ENCODE results near the gene TOMM40L.
A peak's percentile ranks its signal among the peaks of the same experiment; 100 is the strongest.

TOMM40L gene

GRCh38 chr1:161226759-161227158 lies 899 bp downstream of the TOMM40L start:
- H3K36me3 ChIP-seq (ENCODE audit: insufficient read depth, low read length) = peaks cover 21% of the 10 kb centered on the region
- H3K4me1 ChIP-seq (ENCODE audit: insufficient read depth, low read length) = peaks cover 23% of the 10 kb centered on the region
- H3K9ac ChIP-seq (ENCODE audit: low read length) = peak overlapping the region; percentile 75
- H3K27me3 ChIP-seq (ENCODE audit: control insufficient read depth in 1 of 2, insufficient read depth in 2 of 2, low read length in 2 of 2) = no peaks in the 10 kb centered on the region
- H3K4me3 ChIP-seq (ENCODE audit: low read depth in 1 of 2, low read length in 2 of 2) = peak overlapping the region; percentile 91 to 95
- H3K27ac ChIP-seq (ENCODE audit: low read depth, low read length) = peak overlapping the region; percentile 84
- H3K9me3 ChIP-seq (ENCODE audit: low read length) = no peaks in the 10 kb centered on the region

GRCh38 chr1:161227196-161227871 lies 1.5 kb downstream of the TOMM40L start:
- Histone ChIP-seq H3K27ac (ENCODE audit: low read depth, low read length) (peak overlapping the region; percentile 84), H3K9me3 (ENCODE audit: low read length) (no peaks in the 10 kb centered on the region), H3K4me1 (ENCODE audit: insufficient read depth, low read length) (peaks cover 23% of the 10 kb centered on the region), H3K27me3 (ENCODE audit: control insufficient read depth in 1 of 2, insufficient read depth in 2 of 2, low read length in 2 of 2) (no peaks in the 10 kb centered on the region), H3K9ac (ENCODE audit: low read length) (peak overlapping the region; percentile 26), H3K36me3 (ENCODE audit: insufficient read depth, low read length) (peaks cover 21% of the 10 kb centered on the region), H3K4me3 (ENCODE audit: low read depth in 1 of 2, low read length in 2 of 2) (peak overlapping the region in 1 of 2 donors; percentile 91)

- Histone ChIP-seq H3K4me1 (ENCODE audit: insufficient read depth, low read length) (peaks cover 23% of the 10 kb centered on the region), H3K4me3 (ENCODE audit: low read depth in 1 of 2, low read length in 2 of 2) (peak overlapping the region in 1 of 2 donors; percentile 91), H3K9me3 (ENCODE audit: low read length) (no peaks in the 10 kb centered on the region), H3K9ac (ENCODE audit: low read length) (no peak overlapping the region), H3K36me3 (ENCODE audit: insufficient read depth, low read length) (peaks cover 21% of the 10 kb centered on the region), H3K27me3 (ENCODE audit: control insufficient read depth in 1 of 2, insufficient read depth in 2 of 2, low read length in 2 of 2) (no peaks in the 10 kb centered on the region), H3K27ac (ENCODE audit: low read depth, low read length) (no peak overlapping the region)
Measured at GRCh38 chr1:161228032-161228431, 2.2 kb downstream of the TOMM40L start.

GRCh38 chr1:161229896-161230295 lies 4.0 kb downstream of the TOMM40L start:
- no peak overlapping the region for H3K27ac ChIP-seq (ENCODE audit: low read depth, low read length)
- no peaks in the 10 kb centered on the region for H3K27me3 ChIP-seq (ENCODE audit: control insufficient read depth in 1 of 2, insufficient read depth in 2 of 2, low read length in 2 of 2)
- no peak overlapping the region for H3K4me3 ChIP-seq (ENCODE audit: low read depth in 1 of 2, low read length in 2 of 2)
- peaks cover 23% of the 10 kb centered on the region for H3K4me1 ChIP-seq (ENCODE audit: insufficient read depth, low read length)
- peaks cover 21% of the 10 kb centered on the region for H3K36me3 ChIP-seq (ENCODE audit: insufficient read depth, low read length)
- H3K9me3 ChIP-seq (ENCODE audit: low read length) = no peaks in the 10 kb centered on the region
- no peak overlapping the region for H3K9ac ChIP-seq (ENCODE audit: low read length)

GRCh38 chr1:161230762-161231161 lies 4.9 kb downstream of the TOMM40L start:
- no peak overlapping the region for H3K9ac ChIP-seq (ENCODE audit: low read length)
- H3K4me3 ChIP-seq (ENCODE audit: low read depth in 1 of 2, low read length in 2 of 2) = no peak overlapping the region
- peaks cover 18% of the 10 kb centered on the region for H3K4me1 ChIP-seq (ENCODE audit: insufficient read depth, low read length)
- no peaks in the 10 kb centered on the region for H3K9me3 ChIP-seq (ENCODE audit: low read length)
- H3K27me3 ChIP-seq (ENCODE audit: control insufficient read depth in 1 of 2, insufficient read depth in 2 of 2, low read length in 2 of 2) = no peaks in the 10 kb centered on the region
- H3K27ac ChIP-seq (ENCODE audit: low read depth, low read length) = no peak overlapping the region
- peaks cover 21% of the 10 kb centered on the region for H3K36me3 ChIP-seq (ENCODE audit: insufficient read depth, low read length)

GRCh38 chr1:161233102-161233501 lies 7.2 kb downstream of the TOMM40L start:
- no peak overlapping the region for H3K9ac ChIP-seq (ENCODE audit: low read length)
- no peaks in the 10 kb centered on the region for H3K9me3 ChIP-seq (ENCODE audit: low read length)
- H3K27ac ChIP-seq (ENCODE audit: low read depth, low read length) = no peak overlapping the region
- peaks cover under 1% of the 10 kb centered on the region for H3K4me1 ChIP-seq (ENCODE audit: insufficient read depth, low read length)
- no peak overlapping the region for H3K4me3 ChIP-seq (ENCODE audit: low read depth in 1 of 2, low read length in 2 of 2)
- peaks cover 17% of the 10 kb centered on the region for H3K36me3 ChIP-seq (ENCODE audit: insufficient read depth, low read length)
- no peaks in the 10 kb centered on the region for H3K27me3 ChIP-seq (ENCODE audit: control insufficient read depth in 1 of 2, insufficient read depth in 2 of 2, low read length in 2 of 2)

- no peak overlapping the region for H3K27ac ChIP-seq (ENCODE audit: low read depth, low read length)
- H3K4me1 ChIP-seq (ENCODE audit: insufficient read depth, low read length) = no peaks in the 10 kb centered on the region
- no peaks in the 10 kb centered on the region for H3K36me3 ChIP-seq (ENCODE audit: insufficient read depth, low read length)
- H3K4me3 ChIP-seq (ENCODE audit: low read depth in 1 of 2, low read length in 2 of 2) = no peak overlapping the region
- H3K9me3 ChIP-seq (ENCODE audit: low read length) = no peaks in the 10 kb centered on the region
- no peak overlapping the region for H3K9ac ChIP-seq (ENCODE audit: low read length)
- no peaks in the 10 kb centered on the region for H3K27me3 ChIP-seq (ENCODE audit: control insufficient read depth in 1 of 2, insufficient read depth in 2 of 2, low read length in 2 of 2)
Measured at GRCh38 chr1:161235957-161236775, 10.3 kb downstream of the TOMM40L start.

GRCh38 chr1:161238039-161238473 lies 12.2 kb downstream of the TOMM40L start, which contains the start of gene NR1I3:
TSS of gene NR1I3 (minus strand) at chr1:161238203. CDS start at chr1:161236565, 1,638 bp downstream.
- no peaks in the 10 kb centered on the region for H3K27me3 ChIP-seq (ENCODE audit: control insufficient read depth in 1 of 2, insufficient read depth in 2 of 2, low read length in 2 of 2)
- H3K4me1 ChIP-seq (ENCODE audit: insufficient read depth, low read length) = no peaks in the 10 kb centered on the region
- no peaks in the 10 kb centered on the region for H3K36me3 ChIP-seq (ENCODE audit: insufficient read depth, low read length)
- H3K9me3 ChIP-seq (ENCODE audit: low read length) = no peaks in the 10 kb centered on the region
- H3K9ac ChIP-seq (ENCODE audit: low read length) = no peak within 1 kb of the TSS
- H3K4me3 ChIP-seq (ENCODE audit: low read depth in 1 of 2, low read length in 2 of 2) = no peak within 1 kb of the TSS
- no peak within 1 kb of the TSS for H3K27ac ChIP-seq (ENCODE audit: low read depth, low read length)

- H3K9ac ChIP-seq (ENCODE audit: low read length) = no peak overlapping the region
- no peak overlapping the region for H3K27ac ChIP-seq (ENCODE audit: low read depth, low read length)
- no peaks in the 10 kb centered on the region for H3K9me3 ChIP-seq (ENCODE audit: low read length)
- H3K4me1 ChIP-seq (ENCODE audit: insufficient read depth, low read length) = no peaks in the 10 kb centered on the region
- H3K4me3 ChIP-seq (ENCODE audit: low read depth in 1 of 2, low read length in 2 of 2) = no peak overlapping the region
- no peaks in the 10 kb centered on the region for H3K36me3 ChIP-seq (ENCODE audit: insufficient read depth, low read length)
- H3K27me3 ChIP-seq (ENCODE audit: control insufficient read depth in 1 of 2, insufficient read depth in 2 of 2, low read length in 2 of 2) = no peaks in the 10 kb centered on the region
Measured at GRCh38 chr1:161241682-161242081, 15.8 kb downstream of the TOMM40L start.

GRCh38 chr1:161242313-161242712 lies 16.5 kb downstream of the TOMM40L start:
- Histone ChIP-seq H3K27me3 (ENCODE audit: control insufficient read depth in 1 of 2, insufficient read depth in 2 of 2, low read length in 2 of 2) (no peaks in the 10 kb centered on the region), H3K36me3 (ENCODE audit: insufficient read depth, low read length) (no peaks in the 10 kb centered on the region), H3K4me1 (ENCODE audit: insufficient read depth, low read length) (no peaks in the 10 kb centered on the region), H3K27ac (ENCODE audit: low read depth, low read length) (no peak overlapping the region), H3K9me3 (ENCODE audit: low read length) (no peaks in the 10 kb centered on the region), H3K9ac (ENCODE audit: low read length) (no peak overlapping the region), H3K4me3 (ENCODE audit: low read depth in 1 of 2, low read length in 2 of 2) (no peak overlapping the region)

- Histone ChIP-seq H3K9me3 (ENCODE audit: low read length) (no peaks in the 10 kb centered on the region), H3K36me3 (ENCODE audit: insufficient read depth, low read length) (no peaks in the 10 kb centered on the region), H3K9ac (ENCODE audit: low read length) (no peak overlapping the region), H3K4me3 (ENCODE audit: low read depth in 1 of 2, low read length in 2 of 2) (no peak overlapping the region), H3K4me1 (ENCODE audit: insufficient read depth, low read length) (no peaks in the 10 kb centered on the region), H3K27ac (ENCODE audit: low read depth, low read length) (no peak overlapping the region), H3K27me3 (ENCODE audit: control insufficient read depth in 1 of 2, insufficient read depth in 2 of 2, low read length in 2 of 2) (no peaks in the 10 kb centered on the region)
Measured at GRCh38 chr1:161244888-161245287, 19.0 kb downstream of the TOMM40L start.

All from muscle layer of colon (tissue), 2 donors.